B cell (primary cell): ENCODE data around the gene SLC12A3. TPM values are rescaled to one million over a fixed set of nuclear protein-coding genes. Genes with fewer than 3 reads are reported as not detected.

ENCODE experiments used
- ATAC-seq: fragments of 200-7000 bp; cut with Tn5 transposase; one replicate; pipeline ENCODE4 v1.10.0; 2021; ENCODE audit warnings: low read depth, mild to moderate bottlenecking, moderate number of reproducible peaks, moderate library complexity
- CTCF ChIA-PET: fragments of 350-600 bp; sonication (Branson Sonifier 250); formaldehyde crosslinking; loops from one replicate; lab custom pipeline; 2021; ENCODE audit warnings: antibody characterized with exemption, inconsistent platforms; lab: Charles Lee
- POLR2A ChIA-PET: fragments of 350-600 bp; sonication (Branson Sonifier 250); formaldehyde crosslinking; loops from one replicate; lab custom pipeline; 2021; ENCODE audit warnings: antibody characterized with exemption; lab: Charles Lee
- DNase-seq: peaks from one replicate; pipeline ENCODE4 v3.0.0; 2013
- H2AFZ ChIP-seq: 2 replicates; pipeline ENCODE4 v1.6.1; 2012; ENCODE audit warnings: mild to moderate bottlenecking, low read depth, low read length; ENCODE audit not compliant: insufficient read depth, poor library complexity, severe bottlenecking
- H3K27ac ChIP-seq, 2 donors: 1 replicate in 1 of 2; 2 replicates in 1 of 2; pipeline ENCODE4 v1.5.1; 2012 to 2013; ENCODE audit warnings: low read length in 2 of 2, mild to moderate bottlenecking in 2 of 2, moderate library complexity in 1 of 2
- H3K27me3 ChIP-seq, 4 experiments: fragments of 200-600 bp in 1 of 4; sonication (generic) in 1 of 4; replicated peaks in 1 of 4; 1 replicate in 2 of 4; 2 replicates in 2 of 4; pipeline versions ENCODE4 v1.6.1 to v1.7.0; 2013 to 2016; ENCODE audit warnings: low read length in 3 of 4, mild to moderate bottlenecking in 2 of 4, mixed read lengths in 1 of 4, moderate library complexity in 1 of 4; ENCODE audit not compliant: insufficient read depth in 4 of 4, control insufficient read depth in 3 of 4; ENCODE audit errors: control extremely low read depth in 1 of 4
- H3K36me3 ChIP-seq, 2 experiments: replicated peaks in 1 of 2; 1 replicate in 1 of 2; 2 replicates in 1 of 2; pipeline versions ENCODE4 v1.6.1 to v1.7.1; 2013; ENCODE audit warnings: low read length in 1 of 2; ENCODE audit not compliant: insufficient read depth in 2 of 2, control insufficient read depth in 1 of 2; ENCODE audit errors: control extremely low read depth in 1 of 2, extremely low read depth in 1 of 2
- H3K4me1 ChIP-seq, 2 donors: fragments of 200-600 bp in 1 of 2; sonication (generic) in 1 of 2; 1 replicate in 1 of 2; 2 replicates in 1 of 2; pipeline versions ENCODE4 v1.5.1 to v1.6.1; 2013 to 2017; ENCODE audit warnings: low read length in 2 of 2; ENCODE audit not compliant: control insufficient read depth in 2 of 2, insufficient read depth in 2 of 2
- H3K4me2 ChIP-seq: replicated peaks from 2 replicates; pipeline ENCODE3; 2012; ENCODE audit warnings: mild to moderate bottlenecking, low read depth, low read length; ENCODE audit not compliant: poor library complexity, severe bottlenecking
- H3K4me3 ChIP-seq, 5 experiments: fragments of 200-600 bp in 1 of 5; sonication (generic) in 1 of 5; 1 replicate in 3 of 5; 2 replicates in 2 of 5; pipeline versions ENCODE4 v1.5.1 to v1.7.0; 2011 to 2016; ENCODE audit warnings: low read length in 4 of 5, mild to moderate bottlenecking in 4 of 5, low read depth in 2 of 5, control low read depth in 1 of 5, moderate library complexity in 1 of 5; ENCODE audit not compliant: insufficient read depth in 1 of 5; ENCODE audit errors: control extremely low read depth in 1 of 5, extremely low read depth in 1 of 5
- H3K79me2 ChIP-seq: fragments of 200-600 bp; sonication (generic); one replicate; pipeline ENCODE4 v1.6.0; 2016; ENCODE audit warnings: low read length; ENCODE audit not compliant: control insufficient read depth, insufficient read depth
- H3K9ac ChIP-seq: fragments of 200-600 bp; sonication (generic); 2 replicates; pipeline ENCODE4 v1.6.1; 2017; ENCODE audit warnings: mild to moderate bottlenecking, low read length, moderate library complexity
- H3K9me3 ChIP-seq, 3 donors: one replicate each; pipeline versions ENCODE4 v1.6.1 to v1.7.1; 2013; ENCODE audit warnings: low read length in 2 of 3; ENCODE audit not compliant: control insufficient read depth in 2 of 3, insufficient read depth in 1 of 3; ENCODE audit errors: control extremely low read depth in 1 of 3
- H4K20me1 ChIP-seq: 2 replicates; pipeline ENCODE4 v1.6.0; 2012; ENCODE audit warnings: mild to moderate bottlenecking, low read length; ENCODE audit not compliant: insufficient read depth, control insufficient read depth, poor library complexity, severe bottlenecking
- H3K27ac Mint-ChIP-seq: one replicate; pipeline ENCODE4 v1.8.0; 2021; ENCODE audit warnings: mixed read lengths
- H3K27me3 Mint-ChIP-seq: one replicate; pipeline ENCODE4 v1.8.0; 2021; ENCODE audit warnings: mixed read lengths
- H3K4me1 Mint-ChIP-seq: one replicate; pipeline ENCODE4 v1.8.0; 2021; ENCODE audit warnings: mixed read lengths
- H3K4me3 Mint-ChIP-seq: one replicate; pipeline ENCODE4 v1.8.0; 2021; ENCODE audit warnings: mixed read lengths
- H3K9me3 Mint-ChIP-seq: one replicate; pipeline ENCODE4 v1.8.0; 2022; ENCODE audit warnings: mixed read lengths; ENCODE audit not compliant: insufficient read depth
- EZH2 ChIP-seq: IDR thresholded peaks from 2 replicates; pipeline ENCODE4 v1.6.1; 2012; ENCODE audit warnings: borderline replicate concordance, low read depth, mild to moderate bottlenecking, moderate library complexity, low read length; ENCODE audit not compliant: insufficient read depth, poor library complexity, severe bottlenecking
- WGBS: methylation state at CpG from one replicate; pipeline ENCODE4 v1.1.5; 2013; ENCODE audit warnings: missing lambda C conversion rate; ENCODE audit not compliant: insufficient coverage; 5-methylcytosine and 5-hydroxymethylcytosine counted together
- intact Hi-C: fragments of 100-400 bp; cut with micrococcal nuclease; formaldehyde crosslinking; loops from one replicate; pipeline ENCODE4 v1.10.0; 2022
- polyA plus RNA-seq: library from polyadenylated mRNA; depleted of rRNA; stranded (reverse); fragments of >200 nt; gene quantifications from 2 replicates; pipeline ENCODE4 v1.2.3, GENCODE V29; 2012
- total RNA-seq, 2 donors: library from RNA; stranded (reverse); fragments of 120-200 nt in 1 of 2; gene quantifications; 1 replicate in 1 of 2; 2 replicates in 1 of 2; pipeline versions ENCODE4 v1.2.3 to v1.2.4, GENCODE V29; 2013 to 2022
- TF ChIP-seq, protein P1 (sequence below): fragments of 200-600 bp; IDR thresholded peaks from one replicate; pipeline ENCODE4 v1.8.0; 2022; ENCODE audit warnings: antibody characterized with exemption, mild to moderate bottlenecking

SLC12A3 gene
- total and polyA plus RNA-seq, 2 donors (not counting 1 experiment from before 2014, with no cell fraction given) = 1.3 to 4.9 TPM

GRCh38 chr16:56923481-56924091 lies 58.6 kb downstream of the SLC12A3 start:
- Mint-ChIP-seq H3K4me3 (no peak overlapping the region), H3K27ac (no peak overlapping the region), H3K9me3 (peaks cover 3% of the 10 kb centered on the region), H3K4me1 (peaks cover 49% of the 10 kb centered on the region), H3K27me3 (no peaks in the 10 kb centered on the region)
- Histone ChIP-seq H3K4me1 (peaks cover 35 to 48% of the 10 kb centered on the region in 2 donors), H3K4me3 (no peak overlapping the region), H3K27me3 (no peaks in the 10 kb centered on the region), H2AFZ (no peak overlapping the region), H3K27ac (no peak overlapping the region), H3K9ac (no peak overlapping the region), H3K4me2 (no peak overlapping the region), H3K9me3 (no peaks in the 10 kb centered on the region), H3K79me2 (no peaks in the 10 kb centered on the region), H4K20me1 (no peaks in the 10 kb centered on the region), H3K36me3 (no peaks in the 10 kb centered on the region)
- DNase-seq = no peak
- no peak for ATAC-seq
- intact Hi-C loops = no loop called here
- CTCF ChIA-PET = interaction anchor here (1.9 kb wide), 1 partner anchor 12 kb away, joined by 6 read pairs; no protein-coding TSS in a partner anchor
- 79% methylated on average over 3 of the region's 9 CpGs for WGBS
- POLR2A ChIA-PET = interaction anchor here (0.8 kb wide), 1 partner anchor 10 kb away, joined by 3 read pairs; no protein-coding TSS in a partner anchor
- TF ChIP-seq EZH2 = no peak
- TF ChIP-seq, protein P1, sequence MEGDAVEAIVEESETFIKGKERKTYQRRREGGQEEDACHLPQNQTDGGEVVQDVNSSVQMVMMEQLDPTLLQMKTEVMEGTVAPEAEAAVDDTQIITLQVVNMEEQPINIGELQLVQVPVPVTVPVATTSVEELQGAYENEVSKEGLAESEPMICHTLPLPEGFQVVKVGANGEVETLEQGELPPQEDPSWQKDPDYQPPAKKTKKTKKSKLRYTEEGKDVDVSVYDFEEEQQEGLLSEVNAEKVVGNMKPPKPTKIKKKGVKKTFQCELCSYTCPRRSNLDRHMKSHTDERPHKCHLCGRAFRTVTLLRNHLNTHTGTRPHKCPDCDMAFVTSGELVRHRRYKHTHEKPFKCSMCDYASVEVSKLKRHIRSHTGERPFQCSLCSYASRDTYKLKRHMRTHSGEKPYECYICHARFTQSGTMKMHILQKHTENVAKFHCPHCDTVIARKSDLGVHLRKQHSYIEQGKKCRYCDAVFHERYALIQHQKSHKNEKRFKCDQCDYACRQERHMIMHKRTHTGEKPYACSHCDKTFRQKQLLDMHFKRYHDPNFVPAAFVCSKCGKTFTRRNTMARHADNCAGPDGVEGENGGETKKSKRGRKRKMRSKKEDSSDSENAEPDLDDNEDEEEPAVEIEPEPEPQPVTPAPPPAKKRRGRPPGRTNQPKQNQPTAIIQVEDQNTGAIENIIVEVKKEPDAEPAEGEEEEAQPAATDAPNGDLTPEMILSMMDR = no peak

- Histone ChIP-seq H3K36me3 (no peaks in the 10 kb centered on the region), H3K27me3 (no peaks in the 10 kb centered on the region), H3K79me2 (peaks cover 8% of the 10 kb centered on the region), H2AFZ (no peak overlapping the region), H4K20me1 (peaks cover 4% of the 10 kb centered on the region), H3K27ac (no peak overlapping the region), H3K9ac (no peak overlapping the region), H3K9me3 (no peaks in the 10 kb centered on the region), H3K4me1 (peaks cover 29 to 41% of the 10 kb centered on the region in 2 donors), H3K4me3 (no peak overlapping the region), H3K4me2 (no peak overlapping the region)
- ChIA-PET POLR2A (interaction anchor here (0.7 to 7.7 kb wide), 4 partner anchors 9 to 75 kb away, joined by 3 to 108 read pairs (median 40); no protein-coding TSS in a partner anchor), CTCF (interaction anchor here (0.9 to 5.8 kb wide), 5 partner anchors 8 to 61 kb away, joined by 3 to 51 read pairs (median 4); no protein-coding TSS in a partner anchor)
- ATAC-seq (no peak), DNase-seq (no peak)
- intact Hi-C loops = no loop called here
- H3K9me3 Mint-ChIP-seq = no peaks in the 10 kb centered on the region
- TF ChIP-seq, protein P1 = no peak
- no peak for TF ChIP-seq EZH2
- H3K4me3 Mint-ChIP-seq = no peak overlapping the region
- WGBS = 80% methylated on average over 1 of the region's 2 CpGs
- H3K27ac Mint-ChIP-seq = no peak overlapping the region
- no peaks in the 10 kb centered on the region for H3K27me3 Mint-ChIP-seq
- peaks cover 38% of the 10 kb centered on the region for H3K4me1 Mint-ChIP-seq
Measured at GRCh38 chr16:56927471-56927870, 62.5 kb downstream of the SLC12A3 start.
